ENCODE results near the gene FGFR3. TPM values are rescaled to one million over a fixed set of nuclear protein-coding genes. Genes with fewer than 3 reads are reported as not detected.

The FGFR3 gene
- polyA plus RNA-seq, 3 donors: 1.9 to 28.9 (median 2.8) TPM

DNA sequence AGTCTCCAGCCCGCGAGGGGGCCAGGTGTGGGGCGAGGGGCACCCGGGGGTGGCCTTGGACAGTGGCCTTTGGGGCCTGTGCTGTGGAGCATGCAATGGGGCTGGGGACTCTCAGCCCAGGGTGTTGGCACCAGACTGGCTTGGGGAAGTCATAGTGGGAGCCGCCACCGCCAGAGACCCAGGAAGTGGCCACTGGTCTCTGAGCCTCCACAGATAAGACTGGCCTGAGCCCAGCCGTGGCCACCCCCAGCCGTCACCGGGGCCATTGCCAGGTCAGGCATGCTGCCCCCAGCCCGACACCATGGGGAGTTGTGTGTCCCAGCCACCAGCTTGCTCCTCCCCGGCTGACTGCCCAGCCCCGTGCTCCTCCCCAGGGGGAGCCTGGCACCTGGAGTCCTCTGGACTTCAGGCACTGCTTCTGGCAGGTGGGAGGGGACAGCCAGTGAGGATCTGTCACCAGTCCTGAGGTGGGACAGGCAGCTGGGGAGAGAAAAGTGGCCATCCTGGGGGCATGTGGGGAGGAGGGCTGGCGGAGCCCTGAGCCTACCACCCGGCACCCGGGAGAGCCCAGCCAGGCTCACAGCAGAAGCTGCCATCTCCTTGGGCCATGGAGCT lies 39.3 kb upstream of the FGFR3 start:
- H3K27ac ChIP-seq (ENCODE audit: low read depth, low read length): no peak overlapping the region
- 78 to 88% (median 83%) methylated on average over 15 of the region's 15 CpGs for WGBS, 3 donors

DNA sequence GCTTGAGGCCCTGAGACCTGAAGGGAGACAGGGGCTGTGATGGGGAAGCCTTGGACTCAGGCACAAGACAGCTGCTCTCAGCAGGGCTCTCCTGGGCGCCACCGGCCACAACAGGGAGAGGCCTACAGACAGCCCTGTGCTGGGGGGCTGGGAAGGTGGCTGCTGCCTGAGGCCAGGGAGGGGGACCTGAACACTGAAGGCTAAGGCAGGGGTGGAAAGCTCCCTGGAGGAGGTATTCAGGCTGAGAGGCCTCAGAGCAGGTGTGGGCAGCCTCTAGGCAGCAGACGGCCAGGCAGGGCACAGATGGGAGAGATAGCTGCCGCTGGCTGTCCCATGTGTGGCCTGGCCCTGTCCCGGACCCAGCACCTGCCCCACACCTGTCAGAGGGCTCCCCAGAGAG lies 38.8 kb upstream of the FGFR3 start:
- no peak overlapping the region for H3K27ac ChIP-seq (ENCODE audit: low read depth, low read length)
- WGBS, 3 donors: 83 to 90% (median 85%) methylated on average over 5 of the region's 5 CpGs

- no peak overlapping the region for H3K27ac ChIP-seq (ENCODE audit: low read depth, low read length)
- 83 to 92% (median 87%) methylated on average over 15 to 17 of the region's 17 CpGs for WGBS, 3 donors
Observed at GRCh38 chr4:1755297-1755696, 37.8 kb upstream of the FGFR3 start.

GRCh38 chr4:1756079-1756478 lies 37.0 kb upstream of the FGFR3 start:
- whole genome bisulfite sequencing, 3 donors: 56 to 80% (median 64%) methylated on average over 18 of the region's 18 CpGs
- H3K27ac ChIP-seq (ENCODE audit: low read depth, low read length): no peak overlapping the region

DNA sequence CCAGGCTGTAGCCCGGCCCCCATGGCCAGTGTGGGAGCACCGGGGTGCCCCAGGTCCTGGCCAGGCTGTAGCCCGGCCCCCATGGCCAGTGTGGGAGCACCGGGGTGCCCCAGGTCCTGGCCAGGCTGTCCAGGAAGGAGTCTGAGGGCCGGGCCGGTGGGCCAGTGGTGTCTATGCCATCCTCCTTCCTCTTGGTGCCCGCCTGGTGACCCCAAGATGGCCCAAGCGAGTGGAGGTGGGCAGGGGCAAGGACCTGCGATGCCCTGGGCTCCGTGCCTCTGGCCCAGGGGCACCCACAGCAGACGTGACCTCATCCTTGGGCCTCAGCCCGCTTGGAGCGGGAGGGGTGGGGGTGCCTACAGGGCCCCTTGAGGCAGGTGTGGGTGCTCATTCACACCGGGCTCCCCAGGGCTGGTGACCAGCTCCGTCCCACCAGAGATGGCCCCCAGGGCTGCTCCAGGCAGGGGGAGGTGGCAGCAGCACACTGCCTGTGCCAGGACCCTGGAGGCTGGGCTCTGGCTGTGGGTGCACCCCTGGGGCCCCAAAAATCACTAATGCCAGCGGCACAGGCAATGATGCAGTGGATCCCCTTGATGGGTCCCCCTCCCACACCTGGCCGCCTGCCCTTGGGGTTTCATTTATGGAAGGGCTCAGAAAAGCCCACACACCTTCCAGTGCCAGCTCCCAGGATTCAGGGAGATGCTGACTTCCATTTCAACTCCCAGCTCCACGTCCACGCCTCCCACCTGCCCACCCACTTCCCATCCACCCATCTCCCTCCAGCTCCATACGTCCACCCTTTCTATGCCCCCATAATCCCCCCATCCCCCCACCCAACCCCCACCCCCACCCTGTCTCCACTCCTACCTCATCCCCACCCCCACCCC lies 36.0 kb upstream of the FGFR3 start:
- H3K27ac ChIP-seq (ENCODE audit: low read depth, low read length): no peak overlapping the region
- 78 to 83% (median 82%) methylated on average over 18 to 20 of the region's 20 CpGs for WGBS, 3 donors

DNA sequence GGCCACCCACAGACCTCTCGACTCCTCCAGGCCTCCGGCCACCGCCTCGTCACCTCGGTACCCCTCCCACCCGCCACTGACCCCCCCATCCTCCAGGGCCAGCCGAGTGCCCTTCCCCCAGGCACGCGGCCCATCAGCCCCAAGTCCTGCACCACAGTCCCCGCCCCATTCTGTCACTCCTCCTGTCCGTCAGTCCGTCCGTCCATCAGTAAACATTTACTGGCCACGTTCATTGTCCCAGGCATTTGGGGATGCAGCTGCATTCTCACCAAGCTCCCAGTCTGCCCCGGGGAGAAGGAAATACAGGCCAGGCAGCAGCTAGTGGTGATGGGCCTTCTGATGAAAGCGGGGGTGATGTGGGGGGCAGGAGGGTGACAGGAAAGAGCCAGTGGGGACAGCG lies 35.3 kb upstream of the FGFR3 start:
- no peak overlapping the region for H3K27ac ChIP-seq (ENCODE audit: low read depth, low read length)
- 67 to 75% (median 72%) methylated on average over 17 of the region's 17 CpGs for WGBS, 3 donors

- H3K27ac ChIP-seq (ENCODE audit: low read depth, low read length): no peak overlapping the region
- 85 to 92% (median 91%) methylated on average over 26 to 27 of the region's 27 CpGs for WGBS, 3 donors
Observed at GRCh38 chr4:1758306-1759121, 34.6 kb upstream of the FGFR3 start.

DNA sequence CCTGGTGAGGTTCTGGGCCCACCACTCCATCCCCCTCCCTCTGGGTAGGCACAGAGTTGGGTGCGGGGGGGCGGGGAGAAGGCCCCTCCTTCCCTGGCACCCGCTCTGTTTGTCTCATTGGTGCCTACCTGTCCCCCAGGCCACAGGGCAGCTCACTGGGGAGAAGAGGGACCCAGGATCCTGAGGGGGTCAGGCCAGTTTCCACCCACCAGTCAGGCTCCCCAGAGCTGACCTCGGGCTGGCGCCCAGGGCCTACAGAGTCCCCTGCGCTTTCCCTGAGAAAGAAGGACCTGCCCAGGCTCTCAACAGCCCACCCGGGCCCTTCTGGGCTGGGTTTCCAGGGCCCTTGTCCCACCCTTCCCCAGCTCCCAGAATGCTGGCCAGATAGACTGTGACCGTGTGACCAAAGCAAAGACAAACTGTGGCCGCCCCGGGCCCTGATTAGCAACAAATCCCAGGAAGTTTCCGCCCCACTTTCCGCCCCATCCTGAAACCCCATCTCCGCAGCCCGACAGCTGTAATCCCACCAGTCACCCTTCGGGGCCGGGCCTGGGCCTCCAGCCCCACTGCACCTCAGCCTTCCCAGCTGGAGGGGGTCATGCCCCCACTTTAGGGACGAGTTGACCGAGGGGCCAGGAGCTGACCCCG lies 33.8 kb upstream of the FGFR3 start:
- H3K27ac ChIP-seq (ENCODE audit: low read depth, low read length): no peak overlapping the region
- WGBS, 3 donors: 85 to 86% (median 85%) methylated on average over 16 to 19 of the region's 19 CpGs

DNA sequence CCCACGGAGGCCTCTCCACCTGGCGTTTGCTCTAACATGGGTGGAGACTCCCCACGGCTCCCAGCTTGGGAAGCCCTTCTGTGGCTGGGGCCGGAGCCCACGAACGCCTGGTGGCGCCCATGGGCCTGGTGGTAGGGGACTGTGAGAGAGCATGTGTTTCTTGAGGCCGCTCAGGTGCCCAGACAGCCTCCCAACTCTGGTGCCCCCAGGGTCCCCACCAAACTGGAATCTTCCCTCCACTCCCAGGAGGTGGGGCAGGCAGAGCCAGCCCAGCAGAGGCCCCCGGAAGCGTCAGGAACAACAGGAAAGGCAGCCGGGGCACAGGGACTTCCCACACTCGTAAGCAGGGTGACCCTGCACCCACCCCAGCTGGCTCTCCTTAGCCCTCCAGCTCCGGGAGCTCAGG lies 33.3 kb upstream of the FGFR3 start:
- no peak overlapping the region for H3K27ac ChIP-seq (ENCODE audit: low read depth, low read length)
- WGBS, 3 donors: 58 to 83% (median 64%) methylated on average over 13 of the region's 13 CpGs

- H3K27ac ChIP-seq (ENCODE audit: low read depth, low read length): no peak overlapping the region
- 58 to 64% (median 60%) methylated on average over 23 to 25 of the region's 25 CpGs for WGBS, 3 donors
Observed at GRCh38 chr4:1760521-1761071, 32.5 kb upstream of the FGFR3 start.

DNA sequence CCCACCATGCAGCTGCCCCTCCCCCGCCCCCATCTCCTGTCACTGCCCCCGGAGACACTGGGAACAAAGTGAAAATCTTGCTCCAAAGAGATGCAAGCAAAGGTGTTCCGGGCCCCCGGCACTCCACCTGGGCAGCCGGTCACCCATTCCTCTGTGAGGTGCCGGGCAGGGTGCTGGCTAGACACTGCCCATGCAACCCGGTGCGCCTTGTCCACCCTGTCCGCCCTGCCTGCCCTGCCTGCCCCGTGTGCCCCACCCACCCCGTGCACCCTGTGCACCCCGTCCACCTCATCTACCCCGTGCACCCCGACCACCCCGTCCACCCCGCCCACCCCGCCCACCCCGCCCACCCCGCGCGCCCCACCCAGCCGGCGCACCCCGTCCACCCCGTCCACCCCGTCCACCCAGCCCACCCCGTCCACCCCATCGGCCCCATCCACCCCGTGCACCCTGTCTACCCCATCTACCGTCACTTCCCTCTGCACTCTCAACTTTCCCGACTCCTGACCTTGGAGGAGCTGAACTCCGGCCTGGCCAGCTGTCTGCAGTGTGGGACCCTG lies 31.9 kb upstream of the FGFR3 start:
- 66 to 72% (median 72%) methylated on average over 20 to 32 of the region's 32 CpGs for WGBS, 3 donors

DNA sequence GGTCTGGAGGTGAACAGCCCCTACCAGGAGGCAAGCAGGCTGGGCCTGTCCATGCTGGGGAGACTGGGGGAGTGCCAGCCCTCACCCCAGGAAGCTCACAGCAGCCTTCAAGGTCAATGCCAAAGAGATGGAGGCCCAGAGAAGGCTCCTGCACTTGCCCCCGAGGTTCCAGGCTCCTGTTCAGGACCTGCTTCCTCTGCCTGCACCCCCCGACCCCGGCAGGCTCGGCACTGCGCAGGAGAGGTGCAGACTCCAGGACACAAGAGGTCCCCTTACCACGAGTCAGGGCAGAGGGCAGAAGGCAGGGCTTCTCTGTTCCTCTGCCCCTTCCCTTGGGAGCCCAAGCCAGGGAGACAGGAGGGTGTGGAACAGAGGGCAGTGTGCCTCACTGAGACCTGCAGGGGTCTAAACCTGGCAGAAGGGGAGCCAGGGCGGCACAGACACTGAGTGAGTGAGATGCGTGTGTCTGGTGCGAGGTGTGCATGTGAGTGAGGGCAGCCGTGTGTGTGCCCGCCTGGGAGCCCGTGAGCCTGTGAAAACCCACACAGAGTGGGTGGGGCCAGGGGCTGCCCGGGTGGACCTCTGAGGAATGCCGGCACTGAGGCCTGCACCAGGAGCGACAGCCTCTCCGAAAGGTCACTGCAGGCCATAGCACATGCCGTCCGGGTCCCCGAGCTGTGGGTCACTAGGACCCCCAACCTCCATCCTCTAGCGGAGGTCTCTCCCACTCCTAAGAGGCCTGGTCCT lies 30.7 kb upstream of the FGFR3 start:
- 84 to 85% (median 84%) methylated on average over 20 of the region's 20 CpGs for WGBS, 3 donors
- no peak overlapping the region for H3K27ac ChIP-seq (ENCODE audit: low read depth, low read length)

More for the DNA sequence above, 31.9 kb upstream of the FGFR3 start:
- no peak overlapping the region for H3K27ac ChIP-seq (ENCODE audit: low read depth, low read length)

- WGBS, 3 donors: 24 to 44% (median 33%) methylated on average over 28 to 31 of the region's 31 CpGs
- H3K27ac ChIP-seq (ENCODE audit: low read depth, low read length): no peak overlapping the region
Observed at GRCh38 chr4:1763070-1763549, 30.0 kb upstream of the FGFR3 start.

DNA sequence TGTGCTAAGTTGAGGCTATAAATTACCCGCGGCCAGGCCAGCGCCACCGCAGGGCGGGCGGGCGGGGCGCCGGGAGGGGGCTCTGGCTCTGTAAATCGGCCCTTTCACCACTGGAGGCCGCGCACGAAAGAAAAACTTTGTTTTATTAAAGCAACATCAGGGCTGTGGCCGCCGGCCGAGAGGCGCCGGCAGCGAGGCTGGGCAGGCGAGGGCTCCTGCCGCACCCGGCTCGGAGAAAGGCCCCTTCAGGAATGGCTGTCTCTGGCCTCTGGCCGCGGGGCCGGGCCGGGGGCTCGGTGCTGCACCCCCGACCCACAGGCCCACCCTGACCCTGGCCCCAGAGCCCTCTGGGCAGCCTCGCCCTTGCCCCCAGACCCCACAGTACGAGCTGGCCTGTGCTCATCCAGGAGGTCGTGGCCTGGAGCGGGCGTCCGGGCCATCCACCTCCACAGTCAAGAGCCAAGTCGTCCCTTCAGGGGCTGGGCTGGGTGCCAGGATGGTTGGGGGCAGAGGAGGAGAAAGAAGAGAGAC lies 29.5 kb upstream of the FGFR3 start:
- WGBS, 3 donors: 14 to 20% (median 15%) methylated on average over 34 to 36 of the region's 36 CpGs
- no peak overlapping the region for H3K27ac ChIP-seq (ENCODE audit: low read depth, low read length)

GRCh38 chr4:1764670-1765069 lies 28.4 kb upstream of the FGFR3 start:
- H3K27ac ChIP-seq (ENCODE audit: low read depth, low read length): no peak overlapping the region
- WGBS, 3 donors: 91 to 93% (median 92%) methylated on average over 8 to 9 of the region's 9 CpGs

- 76 to 83% (median 80%) methylated on average over 9 to 10 of the region's 10 CpGs for WGBS, 3 donors
- H3K27ac ChIP-seq (ENCODE audit: low read depth, low read length): no peak overlapping the region
Observed at GRCh38 chr4:1765409-1766072, 27.6 kb upstream of the FGFR3 start.
